Panc1 (cell line): Measurements from ENCODE around the gene BARD1. TPM values are rescaled to one million over a fixed set of nuclear protein-coding genes. Genes with fewer than 3 reads are reported as not detected.

Source experiments
- ATAC-seq: fragments of 200-7000 bp; cut with Tn5 transposase; 2 replicates; pipeline ENCODE4 v1.9.1; 2020; ENCODE audit warnings: mild to moderate bottlenecking, moderate library complexity
- BruUV-seq: library from RNA; stranded (reverse); fragments of 400-500 nt; replicated peaks from 2 replicates; lab custom pipeline; 2021; lab: Mats Ljungman, UMichigan
- CTCF ChIA-PET: fragments of 300-600 bp; sonication (Branson Sonifier 250); formaldehyde crosslinking; loops from one replicate; lab custom pipeline; 2022; ENCODE audit warnings: antibody characterized with exemption; lab: Charles Lee
- POLR2A ChIA-PET: fragments of 300-600 bp; sonication (Branson Sonifier 250); formaldehyde crosslinking; loops from one replicate; lab custom pipeline; 2022; ENCODE audit warnings: antibody characterized with exemption; lab: Charles Lee
- DNase-seq: peaks from one replicate; pipeline ENCODE4 v3.0.0-alpha.2; 2010; ENCODE audit warnings: low read depth, low spot score
- H3K27ac ChIP-seq: 2 replicates; pipeline ENCODE4 v1.5.1; 2011; ENCODE audit warnings: mild to moderate bottlenecking, low read length, inconsistent platforms
- H3K27me3 ChIP-seq: fragments of 200-500 bp; sonication (Bioruptor generic); 2 replicates; pipeline ENCODE4 v1.6.0; 2014; ENCODE audit warnings: low read length, inconsistent platforms; ENCODE audit not compliant: control insufficient read depth, insufficient read depth
- H3K36me3 ChIP-seq: fragments of 200-500 bp; sonication (Bioruptor generic); 2 replicates; pipeline ENCODE4 v1.5.1; 2014; ENCODE audit warnings: inconsistent platforms, mild to moderate bottlenecking, low read length, moderate library complexity; ENCODE audit not compliant: control insufficient read depth, insufficient read depth
- H3K4me1 ChIP-seq: 2 replicates; pipeline ENCODE4 v1.5.1; 2011; ENCODE audit warnings: inconsistent platforms, mild to moderate bottlenecking, low read length, moderate library complexity; ENCODE audit not compliant: control insufficient read depth, insufficient read depth
- H3K4me3 ChIP-seq, 2 experiments: 2 replicates each; pipeline ENCODE4 v1.5.1; 2011 to 2012; ENCODE audit warnings: low read depth in 2 of 2, low read length in 2 of 2, mild to moderate bottlenecking in 2 of 2, inconsistent platforms in 1 of 2, moderate library complexity in 1 of 2
- H3K9me3 ChIP-seq: fragments of 200-500 bp; sonication (Bioruptor generic); 2 replicates; pipeline ENCODE4 v1.5.1; 2014; ENCODE audit warnings: low read depth, mild to moderate bottlenecking, inconsistent platforms, low read length, moderate library complexity; ENCODE audit not compliant: control insufficient read depth, insufficient read depth
- CTCF ChIP-seq: fragments of 450-650 bp; IDR thresholded peaks from 2 replicates; pipeline ENCODE4 v1.5.1; 2017; ENCODE audit warnings: mild to moderate bottlenecking
- POLR2AphosphoS5 ChIP-seq: IDR thresholded peaks from 2 replicates; pipeline ENCODE4 v1.6.1; 2012; ENCODE audit warnings: mild to moderate bottlenecking, low read depth, low read length, moderate library complexity
- SIN3A ChIP-seq: IDR thresholded peaks from 2 replicates; pipeline ENCODE4 v1.6.1; 2012; ENCODE audit warnings: low read depth, mild to moderate bottlenecking, low read length, moderate library complexity, borderline replicate concordance; ENCODE audit not compliant: insufficient read depth
- TCF7L2 ChIP-seq: IDR thresholded peaks from 2 replicates; pipeline ENCODE4 v1.6.1; 2011; ENCODE audit warnings: mild to moderate bottlenecking, low read depth, low read length, inconsistent platforms
- in situ Hi-C: cut with HindIII; loops from 2 replicates; pipeline ENCODE4 v1.10.0; 2016; ENCODE audit warnings: low sequenced_read_pairs, low pct_unique_long_range_greater_than_20kb
- intact Hi-C: fragments of 100-400 bp; cut with micrococcal nuclease; formaldehyde crosslinking; loops from one replicate; pipeline ENCODE4 v1.10.0; 2022; ENCODE audit not compliant: unreplicated experiment
- total RNA-seq: library from RNA; stranded (reverse); gene quantifications from one replicate; pipeline ENCODE4 v1.2.1, GENCODE V29; 2021; ENCODE audit not compliant: unreplicated experiment
- TF ChIP-seq, protein P1 (sequence below), 2 experiments: IDR thresholded peaks; 2 replicates each; pipeline ENCODE4 v1.6.1; 2011 to 2012; ENCODE audit warnings: low read depth in 2 of 2, control low read depth in 1 of 2, low read length in 1 of 2, mild to moderate bottlenecking in 1 of 2, moderate library complexity in 1 of 2; ENCODE audit not compliant: insufficient read depth in 1 of 2

The BARD1 gene
- total RNA-seq, 1 experiment from 2014 or later: 22.2 TPM

GRCh38 chr2:214699236-214699635, 110.2 kb downstream of the BARD1 start:
- TF ChIP-seq, protein P1, sequence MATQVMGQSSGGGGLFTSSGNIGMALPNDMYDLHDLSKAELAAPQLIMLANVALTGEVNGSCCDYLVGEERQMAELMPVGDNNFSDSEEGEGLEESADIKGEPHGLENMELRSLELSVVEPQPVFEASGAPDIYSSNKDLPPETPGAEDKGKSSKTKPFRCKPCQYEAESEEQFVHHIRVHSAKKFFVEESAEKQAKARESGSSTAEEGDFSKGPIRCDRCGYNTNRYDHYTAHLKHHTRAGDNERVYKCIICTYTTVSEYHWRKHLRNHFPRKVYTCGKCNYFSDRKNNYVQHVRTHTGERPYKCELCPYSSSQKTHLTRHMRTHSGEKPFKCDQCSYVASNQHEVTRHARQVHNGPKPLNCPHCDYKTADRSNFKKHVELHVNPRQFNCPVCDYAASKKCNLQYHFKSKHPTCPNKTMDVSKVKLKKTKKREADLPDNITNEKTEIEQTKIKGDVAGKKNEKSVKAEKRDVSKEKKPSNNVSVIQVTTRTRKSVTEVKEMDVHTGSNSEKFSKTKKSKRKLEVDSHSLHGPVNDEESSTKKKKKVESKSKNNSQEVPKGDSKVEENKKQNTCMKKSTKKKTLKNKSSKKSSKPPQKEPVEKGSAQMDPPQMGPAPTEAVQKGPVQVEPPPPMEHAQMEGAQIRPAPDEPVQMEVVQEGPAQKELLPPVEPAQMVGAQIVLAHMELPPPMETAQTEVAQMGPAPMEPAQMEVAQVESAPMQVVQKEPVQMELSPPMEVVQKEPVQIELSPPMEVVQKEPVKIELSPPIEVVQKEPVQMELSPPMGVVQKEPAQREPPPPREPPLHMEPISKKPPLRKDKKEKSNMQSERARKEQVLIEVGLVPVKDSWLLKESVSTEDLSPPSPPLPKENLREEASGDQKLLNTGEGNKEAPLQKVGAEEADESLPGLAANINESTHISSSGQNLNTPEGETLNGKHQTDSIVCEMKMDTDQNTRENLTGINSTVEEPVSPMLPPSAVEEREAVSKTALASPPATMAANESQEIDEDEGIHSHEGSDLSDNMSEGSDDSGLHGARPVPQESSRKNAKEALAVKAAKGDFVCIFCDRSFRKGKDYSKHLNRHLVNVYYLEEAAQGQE (IDR thresholded peaks at IDR 0.05; ENCODE audit: insufficient read depth in 1 of 2, low read depth in 2 of 2, low read length in 1 of 2): no peak
- TF ChIP-seq TCF7L2: no peak
- no peak for TF ChIP-seq SIN3A
- Histone ChIP-seq H3K27me3 (no peaks in the 10 kb centered on the region), H3K36me3 (no peaks in the 10 kb centered on the region), H3K9me3 (no peaks in the 10 kb centered on the region), H3K4me3 (no peak overlapping the region), H3K4me1 (no peaks in the 10 kb centered on the region), H3K27ac (no peak overlapping the region)
- BruUV-seq: no TSS peak
- ChIA-PET POLR2A (interaction anchor here (0.6 to 0.7 kb wide), 2 partner anchors 18 to 106 kb away, joined by 5 to 9 read pairs; no protein-coding TSS in a partner anchor), CTCF (interaction anchor here (0.8 kb wide), 1 partner anchor 183 kb away, joined by 4 read pairs; no protein-coding TSS in a partner anchor)
- intact Hi-C loops: no loop called here
- DNase-seq: no peak
- in situ Hi-C loops: no loop called here
- ATAC-seq: no peak

- Histone ChIP-seq H3K27ac (no peak overlapping the region), H3K4me3 (no peak overlapping the region), H3K36me3 (no peaks in the 10 kb centered on the region), H3K4me1 (no peaks in the 10 kb centered on the region), H3K27me3 (no peaks in the 10 kb centered on the region), H3K9me3 (no peaks in the 10 kb centered on the region)
- intact Hi-C loops: no loop called here
- TF ChIP-seq TCF7L2: no peak
- TF ChIP-seq POLR2AphosphoS5: no peak
- no peak for TF ChIP-seq CTCF
- no peak for TF ChIP-seq SIN3A
- TF ChIP-seq, protein P1 (IDR thresholded peaks at IDR 0.05; ENCODE audit: insufficient read depth in 1 of 2, low read depth in 2 of 2, low read length in 1 of 2): no peak
- no peak for ATAC-seq
- DNase-seq: no peak
- CTCF ChIA-PET: no interaction called here
- no TSS peak for BruUV-seq
- in situ Hi-C loops: no loop called here
- POLR2A ChIA-PET: no interaction called here
Measured at GRCh38 chr2:214696681-214697080, 112.8 kb downstream of the BARD1 start.
